Fibroblast of villous mesenchyme (primary cell): Measurements from ENCODE around the gene DUOX1. TPM values are rescaled to one million over a fixed set of nuclear protein-coding genes. Genes with fewer than 3 reads are reported as not detected.
"Not testable (repeated sequence)": the region's sequence is repeated elsewhere in the genome, so short reads cannot be mapped to it uniquely, and the experiment has no call there.

Experiments used
- DNase-seq: peaks from one replicate; pipeline ENCODE4 v3.0.0-alpha.2; 2010; ENCODE audit warnings: low read depth
- H3K4me3 ChIP-seq: 2 replicates; pipeline ENCODE4 v1.5.1; 2011; ENCODE audit warnings: low read depth, mild to moderate bottlenecking, low read length
- CTCF ChIP-seq: IDR thresholded peaks from 2 replicates; pipeline ENCODE4 v1.5.1; 2012; ENCODE audit warnings: low read depth, mild to moderate bottlenecking, low read length; ENCODE audit not compliant: insufficient read depth
- total RNA-seq: library from RNA; depleted of rRNA; stranded (reverse); fragments of >200 nt; gene quantifications from 2 replicates; pipeline ENCODE4 v1.2.3, GENCODE V29; 2012

DUOX1 gene
- total RNA-seq, 1 donor: not detected

GRCh38 chr15:45095661-45096060, 34.1 kb upstream of the DUOX1 start:
- no peak for TF ChIP-seq CTCF
- no peak overlapping the region for H3K4me3 ChIP-seq
- DNase-seq: no peak

- no peak for DNase-seq
- TF ChIP-seq CTCF: no peak
- no peak overlapping the region for H3K4me3 ChIP-seq
Observed at GRCh38 chr15:45097466-45097865, 32.3 kb upstream of the DUOX1 start.

- H3K4me3 ChIP-seq: no peak overlapping the region
- DNase-seq: no peak
- TF ChIP-seq CTCF: no peak
Observed at GRCh38 chr15:45099549-45100165, 30.1 kb upstream of the DUOX1 start.

GRCh38 chr15:45100884-45101625, 28.7 kb upstream of the DUOX1 start:
- no peak for TF ChIP-seq CTCF
- no peak for DNase-seq

GRCh38 chr15:45101749-45102148, 28.0 kb upstream of the DUOX1 start:
- no peak for TF ChIP-seq CTCF
- DNase-seq: no peak
- no peak overlapping the region for H3K4me3 ChIP-seq

More at GRCh38 chr15:45100884-45101625, 28.7 kb upstream of the DUOX1 start:
- no peak overlapping the region for H3K4me3 ChIP-seq

- no peak for TF ChIP-seq CTCF
- no peak overlapping the region for H3K4me3 ChIP-seq
- no peak for DNase-seq
Observed at GRCh38 chr15:45102226-45102625, 27.6 kb upstream of the DUOX1 start.

- not testable (repeated sequence) for H3K4me3 ChIP-seq, DNase-seq
Observed at GRCh38 chr15:45104170-45104569, 25.6 kb upstream of the DUOX1 start.
